ENCODE measurements around the gene SPAG6. TPM values are rescaled to one million over a fixed set of nuclear protein-coding genes. Genes with fewer than 3 reads are reported as not detected.

SPAG6 gene
- total and polyA plus RNA-seq, 2 experiments from 2014 or later = 0.21 TPM; not detected in 1

GRCh38 chr10:22329150-22329549 is 16.1 kb upstream of the SPAG6 start:
- Histone ChIP-seq H3K4me3 (no peak overlapping the region), H2AFZ (no peak overlapping the region), H3K27me3 (ENCODE audit: insufficient read depth) (peaks cover 95% of the 10 kb centered on the region), H3F3A (replicated peaks; ENCODE audit: low read depth) (peaks cover 21% of the 10 kb centered on the region; the same call in 1 of the 2 replicates), H3K4me2 (no peak overlapping the region), H3K27ac (ENCODE audit: low read depth) (no peak overlapping the region), H3K4me1 (ENCODE audit: insufficient read depth) (peaks cover 63% of the 10 kb centered on the region), H3K36me3 (ENCODE audit: insufficient read depth) (no peaks in the 10 kb centered on the region), H3K79me2 (replicated peaks; ENCODE audit: insufficient read depth) (0 out of 2 replicates have a peak, but pooled peaks cover 4% of the 10 kb centered on the region), H4K20me1 (replicated peaks; ENCODE audit: insufficient read depth) (peaks cover 26% of the 10 kb centered on the region; the same call in 1 of the 2 replicates), H3K9me2 (ENCODE audit: insufficient read depth) (no peaks in the 10 kb centered on the region)
- H3K4me1 Mint-ChIP-seq = peaks cover 37% of the 10 kb centered on the region
- H3K9me3 Mint-ChIP-seq = peaks cover 3% of the 10 kb centered on the region; the same call in 1 of the 3 replicates
- no peak for TF ChIP-seq ZNF114 (CRISPR knock-in tag; IDR thresholded peaks at IDR 0.05)
- no peak for TF ChIP-seq NANOG (IDR thresholded peaks at IDR 0.05; ENCODE audit: borderline replicate concordance)
- TF ChIP-seq ETS1 (IDR thresholded peaks at IDR 0.05) = no peak
- no peak for TF ChIP-seq EZH2 (IDR thresholded peaks at IDR 0.05; ENCODE audit: low read depth, unreplicated experiment)
- TF ChIP-seq JUNB (IDR thresholded peaks at IDR 0.05; ENCODE audit: unreplicated experiment) = no peak
- TF ChIP-seq STAT1 (IDR thresholded peaks at IDR 0.05; ENCODE audit: unreplicated experiment) = no peak
- TF ChIP-seq EZH2phosphoT487 (IDR thresholded peaks at IDR 0.05; ENCODE audit: unreplicated experiment) = no peak
- TF ChIP-seq CTCF (conservative IDR thresholded peaks at IDR 0.05; ENCODE audit: low read depth in 2 of 2) = no peak
- no peak for TF ChIP-seq REST (IDR thresholded peaks at IDR 0.05; ENCODE audit: unreplicated experiment)
- TF ChIP-seq ZNF462 (CRISPR knock-in tag; IDR thresholded peaks at IDR 0.05) = no peak
- no peak overlapping the region for H3K4me3 Mint-ChIP-seq
- no peaks in the 10 kb centered on the region; the same call in 2 of the 3 replicates for H3K36me3 Mint-ChIP-seq (ENCODE audit: low read depth)
- no peak overlapping the region for H3K27ac Mint-ChIP-seq
- peak; percentile 51 for DNase-seq (ENCODE audit: low spot score)
- H3K27me3 Mint-ChIP-seq (ENCODE audit: insufficient read depth, low read depth, poor library complexity) = peaks cover 79% of the 10 kb centered on the region
- ATAC-seq = no peak
